ENCODE measurements around the gene ZNF160. TPM values are rescaled to one million over a fixed set of nuclear protein-coding genes. Genes with fewer than 3 reads are reported as not detected.

ZNF160 gene
- total and polyA plus RNA-seq, 2 of the 8 experiments (the other 6 are each of a cell fraction or from before 2014, with no cell fraction given): 15.8 to 31.2 TPM

- 0 out of 4 replicates have a peak, but pooled peaks of 1 of the 3 experiments have one; percentile 1 for TF ChIP-seq CTCF (IDR thresholded peaks at IDR 0.05; ENCODE audit: control extremely low read depth in 1 of 3, insufficient read depth in 1 of 3, low read depth in 1 of 3, low read length in 3 of 3)
- no peak for TF ChIP-seq CBX5 (IDR thresholded peaks at IDR 0.05; ENCODE audit: low read depth, low read length)
- TF ChIP-seq RXRA (IDR thresholded peaks at IDR 0.05; ENCODE audit: insufficient read depth, low read depth, low read length): no peak
- no peak for TF ChIP-seq RAD21 (IDR thresholded peaks at IDR 0.05 in 1 of 2, conservative IDR thresholded peaks at IDR 0.05 in 1 of 2; ENCODE audit: low read depth in 2 of 2, low read length in 2 of 2)
- peak; percentile 24 for TF ChIP-seq KDM4A (IDR thresholded peaks at IDR 0.05; ENCODE audit: low read depth, low read length, severe bottlenecking)
- no peak for TF ChIP-seq YY1 (IDR thresholded peaks at IDR 0.05; ENCODE audit: low read depth, low read length)
Observed at GRCh38 chr19:53103234-53104203, at the start of gene ZNF160 (continued).

Measured in H1 (cell line).